H1 (cell line): ENCODE results near the gene DNAJC21. TPM values are rescaled to one million over a fixed set of nuclear protein-coding genes. Genes with fewer than 3 reads are reported as not detected.

ENCODE experiments used
- CTCF ChIA-PET: fragments of 300-600 bp; sonication (Branson Sonifier 250); formaldehyde crosslinking; loops from one replicate; lab custom pipeline; 2021; ENCODE audit not compliant: partially characterized antibody; lab: Charles Lee
- POLR2A ChIA-PET: fragments of 300-600 bp; sonication (Branson Sonifier 250); formaldehyde crosslinking; loops from one replicate; lab custom pipeline; 2021; ENCODE audit warnings: inconsistent platforms; ENCODE audit not compliant: partially characterized antibody; lab: Charles Lee
- DNase-seq, 2 experiments: peaks; one replicate each; pipeline versions ENCODE4 v3.0.0 to v3.0.0-alpha.2; 2010 to 2022; ENCODE audit warnings: low spot score in 2 of 2, low read depth in 1 of 2, mixed read lengths in 1 of 2
- FAIRE-seq: peaks from 2 replicates; lab custom pipeline; 2011; peaks lifted over from hg19 to GRCh38; lab: Jason Lieb, UNC
- H2AFZ ChIP-seq: 2 replicates; pipeline ENCODE4 v1.8.1; 2012; ENCODE audit warnings: low read length, inconsistent platforms
- H2AK5ac ChIP-seq: 2 replicates; pipeline ENCODE4 v1.6.1; 2013; ENCODE audit warnings: low read depth, low read length
- H2BK120ac ChIP-seq: replicated peaks from 2 replicates; pipeline ENCODE3; 2013; ENCODE audit warnings: low read depth, low read length, inconsistent platforms
- H2BK12ac ChIP-seq: 2 replicates; pipeline ENCODE4 v1.6.1; 2013; ENCODE audit warnings: low read depth, low read length
- H2BK15ac ChIP-seq: 2 replicates; pipeline ENCODE4 v1.6.1; 2013; ENCODE audit warnings: low read length
- H2BK20ac ChIP-seq: 2 replicates; pipeline ENCODE4 v1.6.1; 2013; ENCODE audit warnings: low read length
- H2BK5ac ChIP-seq: 2 replicates; pipeline ENCODE4 v1.6.1; 2013; ENCODE audit warnings: low read depth, low read length
- H3K14ac ChIP-seq: 2 replicates; pipeline ENCODE4 v1.6.1; 2013; ENCODE audit warnings: inconsistent platforms; ENCODE audit not compliant: insufficient read length
- H3K18ac ChIP-seq: 2 replicates; pipeline ENCODE4 v1.6.1; 2013; ENCODE audit warnings: low read length; ENCODE audit errors: extremely low read depth
- H3K23ac ChIP-seq: 2 replicates; pipeline ENCODE4 v1.6.1; 2013; ENCODE audit warnings: inconsistent platforms; ENCODE audit not compliant: insufficient read length
- H3K23me2 ChIP-seq: 2 replicates; pipeline ENCODE4 v1.6.1; 2013; ENCODE audit warnings: low read depth, low read length
- H3K27ac ChIP-seq: 2 replicates; pipeline ENCODE4 v1.6.1; 2011; ENCODE audit warnings: low read depth, low read length, inconsistent platforms
- H3K27me3 ChIP-seq, 4 experiments: replicated peaks in 1 of 4; 1 replicate in 1 of 4; 2 replicates in 3 of 4; pipeline versions ENCODE4 v1.6.1 to v1.8.1; 2011 to 2013; ENCODE audit warnings: low read length in 3 of 4, mild to moderate bottlenecking in 3 of 4, inconsistent platforms in 2 of 4, mixed read lengths in 2 of 4, moderate library complexity in 1 of 4; ENCODE audit not compliant: control insufficient read depth in 3 of 4, insufficient read depth in 3 of 4; ENCODE audit errors: extremely low read depth in 1 of 4
- H3K36me3 ChIP-seq, 4 experiments: 2 replicates each; pipeline versions ENCODE4 v1.6.1 to v1.8.1; 2011 to 2013; ENCODE audit warnings: mild to moderate bottlenecking in 4 of 4, low read length in 3 of 4, moderate library complexity in 2 of 4, control low read depth in 1 of 4, inconsistent platforms in 1 of 4; ENCODE audit not compliant: insufficient read depth in 4 of 4, control insufficient read depth in 2 of 4
- H3K4ac ChIP-seq: replicated peaks from 2 replicates; pipeline ENCODE3; 2013; ENCODE audit warnings: low read length, low read depth, mixed read lengths, inconsistent platforms; ENCODE audit not compliant: insufficient read length
- H3K4me1 ChIP-seq, 4 experiments: replicated peaks in 1 of 4; 1 replicate in 1 of 4; 2 replicates in 3 of 4; pipeline versions ENCODE4 v1.6.1 to v1.8.1; 2011 to 2013; ENCODE audit warnings: low read length in 3 of 4, inconsistent platforms in 2 of 4, mixed read lengths in 1 of 4; ENCODE audit not compliant: insufficient read depth in 4 of 4, control insufficient read depth in 3 of 4
- H3K4me2 ChIP-seq, 2 experiments: 2 replicates each; pipeline versions ENCODE4 v1.6.1 to v1.8.1; 2011 to 2013; ENCODE audit warnings: low read depth in 2 of 2, low read length in 2 of 2, control low read depth in 1 of 2, inconsistent platforms in 1 of 2, mild to moderate bottlenecking in 1 of 2; ENCODE audit not compliant: insufficient read depth in 1 of 2
- H3K4me3 ChIP-seq, 4 experiments: fragments of 200-600, 300-600 bp in 1 of 4; sonication (generic), shearing (Covaris generic), sonication (Bioruptor Twin) in 1 of 4; 2 replicates each; pipeline versions ENCODE4 v1.5.1 to v1.8.1; 2011 to 2016; ENCODE audit warnings: low read length in 4 of 4, low read depth in 3 of 4, control low read depth in 2 of 4, inconsistent platforms in 2 of 4, mild to moderate bottlenecking in 2 of 4, mixed read lengths in 1 of 4, moderate library complexity in 1 of 4; ENCODE audit not compliant: insufficient read depth in 2 of 4; ENCODE audit errors: extremely low read depth in 1 of 4
- H3K56ac ChIP-seq: replicated peaks from 2 replicates; pipeline ENCODE3; 2013; ENCODE audit warnings: low read depth, mild to moderate bottlenecking, mixed read lengths, low read length, inconsistent platforms; ENCODE audit not compliant: insufficient read length
- H3K79me1 ChIP-seq: 2 replicates; pipeline ENCODE4 v1.6.1; 2013; ENCODE audit warnings: low read depth, low read length, control low read depth
- H3K79me2 ChIP-seq, 2 experiments: 2 replicates each; pipeline versions ENCODE4 v1.6.1 to v1.8.1; 2012 to 2013; ENCODE audit warnings: low read length in 2 of 2, mild to moderate bottlenecking in 2 of 2, inconsistent platforms in 1 of 2; ENCODE audit not compliant: insufficient read depth in 2 of 2, control insufficient read depth in 1 of 2
- H3K9ac ChIP-seq, 4 experiments: replicated peaks in 1 of 4; 1 replicate in 1 of 4; 2 replicates in 3 of 4; pipeline versions ENCODE4 v1.6.1 to v1.8.1; 2011 to 2013; ENCODE audit warnings: low read depth in 3 of 4, low read length in 3 of 4, control low read depth in 2 of 4, mild to moderate bottlenecking in 2 of 4, moderate library complexity in 2 of 4, inconsistent platforms in 1 of 4; ENCODE audit errors: extremely low read depth in 1 of 4
- H3K9me3 ChIP-seq, 2 experiments: 2 replicates each; pipeline versions ENCODE4 v1.6.1 to v1.8.1; 2012 to 2013; ENCODE audit warnings: mild to moderate bottlenecking in 2 of 2, moderate library complexity in 2 of 2, control low read depth in 1 of 2, inconsistent platforms in 1 of 2, low read depth in 1 of 2, low read length in 1 of 2, mixed read lengths in 1 of 2; ENCODE audit not compliant: insufficient read depth in 2 of 2
- H4K20me1 ChIP-seq, 2 experiments: replicated peaks in 1 of 2; 2 replicates each; pipeline versions ENCODE3 to v1.8.1; 2011 to 2013; ENCODE audit warnings: inconsistent platforms in 2 of 2, low read length in 2 of 2, mild to moderate bottlenecking in 1 of 2; ENCODE audit not compliant: insufficient read depth in 2 of 2, control insufficient read depth in 1 of 2
- H4K5ac ChIP-seq: 2 replicates; pipeline ENCODE4 v1.6.1; 2013; ENCODE audit warnings: low read length, low read depth, mixed read lengths, inconsistent platforms; ENCODE audit not compliant: insufficient read length
- H4K8ac ChIP-seq: 2 replicates; pipeline ENCODE4 v1.8.0; 2013; ENCODE audit warnings: mild to moderate bottlenecking, moderate library complexity, low read length, inconsistent platforms; ENCODE audit not compliant: insufficient read depth; ENCODE audit errors: extremely low read depth
- H4K91ac ChIP-seq: replicated peaks from 2 replicates; pipeline ENCODE3; 2013; ENCODE audit warnings: low read length, mixed read lengths, inconsistent platforms; ENCODE audit not compliant: insufficient read length
- CREB1 ChIP-seq: IDR thresholded peaks from 2 replicates; pipeline ENCODE4 v1.6.1; 2012; ENCODE audit warnings: inconsistent platforms
- NRF1 ChIP-seq: IDR thresholded peaks from 2 replicates; pipeline ENCODE4 v1.6.1; 2011; ENCODE audit warnings: mild to moderate bottlenecking, low read depth, low read length, improper control_type of control experiment
- PHF8 ChIP-seq: fragments of 200-600 bp; sonication (generic); conservative IDR thresholded peaks from 2 replicates; pipeline ENCODE4 v1.7.1; 2012; ENCODE audit warnings: low read depth, mild to moderate bottlenecking, inconsistent platforms, low read length, moderate library complexity
- WGBS, 2 experiments: shearing (Covaris generic) in 1 of 2; methylation state at CpG; one replicate each; pipeline versions ENCODE4 v1.1.6 to v1.1.7; 2013 to 2015; ENCODE audit warnings: low lambda C conversion rate in 2 of 2, mixed read lengths in 2 of 2, inconsistent platforms in 1 of 2, low coverage in 1 of 2, missing lambda C conversion rate in 1 of 2; ENCODE audit not compliant: insufficient replicate concordance in 2 of 2, insufficient coverage in 1 of 2, insufficient read length in 1 of 2; ENCODE audit errors: extremely low coverage in 1 of 2, missing lambda C conversion rate in 1 of 2; 5-methylcytosine and 5-hydroxymethylcytosine counted together
- polyA plus RNA-seq, 7 experiments: library from polyadenylated mRNA; depleted of rRNA in 3 of 7; stranded (reverse) in 5 of 7; unstranded in 2 of 7; fragments of >200 nt in 5 of 7; fragments of 200-250 nt in 2 of 7; gene quantifications; 1 replicate in 5 of 7; 2 replicates in 1 of 7; 4 replicates in 1 of 7; pipeline versions ENCODE4 v1.2.1 to v1.2.3, GENCODE V29; 2011 to 2013; ENCODE audit warnings: missing spikeins in 2 of 7, mixed read lengths in 2 of 7
- total RNA-seq: library from RNA; stranded (reverse); fragmentation: NEBNext Ultra II Directional; extraction: Animal tissue kit (Norgen Biotek cat#: 25700); gene quantifications from 2 replicates; pipeline ENCODE4 v1.2.1, GENCODE V29; 2021

DNAJC21 gene
- total and polyA plus RNA-seq, 2 of the 8 experiments (the other 6 are each of a cell fraction or from before 2014, with no cell fraction given): 5.1 to 47.5 TPM

DNA sequence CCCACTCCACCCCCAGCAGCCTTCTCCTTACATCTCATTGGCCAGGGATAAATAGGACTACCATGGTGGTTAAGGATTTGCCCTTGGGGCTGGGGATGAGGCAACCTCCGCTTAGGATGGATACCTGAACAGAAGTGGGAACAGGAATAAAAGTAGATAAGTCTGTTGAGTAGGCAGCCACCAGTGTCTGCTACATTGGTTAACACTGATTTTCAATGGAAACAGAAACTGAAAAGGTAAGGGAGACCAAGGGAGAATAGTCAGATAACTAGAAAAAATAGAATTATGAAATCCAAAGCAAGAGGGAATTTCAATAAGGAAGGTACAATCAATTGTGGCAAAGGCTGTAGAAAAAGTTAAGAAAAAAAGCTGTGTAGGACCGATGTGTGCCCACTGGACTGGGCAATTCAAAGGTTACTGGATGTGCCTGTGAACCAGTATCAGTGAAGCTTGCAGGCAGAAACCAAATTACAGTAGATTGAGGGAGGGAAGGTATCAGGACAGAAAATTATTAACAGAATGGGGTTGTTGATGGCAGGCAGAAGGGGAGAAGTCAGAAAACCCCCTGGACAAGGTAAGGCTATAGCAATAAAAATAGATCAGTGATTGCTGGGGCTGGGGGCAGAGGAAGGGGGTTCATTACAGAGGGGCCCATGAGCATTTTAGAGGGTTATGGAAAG is 48.7 kb downstream of the DNAJC21 start:
- H2AK5ac ChIP-seq: no peak overlapping the region
- H2BK120ac ChIP-seq: no peak overlapping the region
- H3K79me2 ChIP-seq: no peaks in the 10 kb centered on the region
- no peak overlapping the region for H3K4ac ChIP-seq
- H4K20me1 ChIP-seq: no peaks in the 10 kb centered on the region
- no peak overlapping the region for H2BK20ac ChIP-seq
- H3K14ac ChIP-seq: no peak overlapping the region
- no peak overlapping the region for H4K5ac ChIP-seq
- H2AFZ ChIP-seq: no peak overlapping the region
- H2BK12ac ChIP-seq: no peak overlapping the region
- no peak overlapping the region for H3K18ac ChIP-seq
- no peak overlapping the region for H3K4me2 ChIP-seq
- no peak overlapping the region for H3K9ac ChIP-seq
- no peak for DNase-seq
- TF ChIP-seq CREB1 (no peak), NRF1 (no peak), PHF8 (no peak)
- H3K27me3 ChIP-seq: no peaks in the 10 kb centered on the region
- no peak overlapping the region for H2BK15ac ChIP-seq
- H3K56ac ChIP-seq: no peak overlapping the region
- ChIA-PET CTCF (interaction anchor here (0.6 to 1.2 kb wide), 2 partner anchors 20 to 30 kb away, joined by 3 read pairs; no protein-coding TSS in a partner anchor), POLR2A (interaction anchor here (0.6 to 1.3 kb wide), 2 partner anchors 9 to 61 kb away, joined by 3 read pairs; no protein-coding TSS in a partner anchor)
- H3K23ac ChIP-seq: no peak overlapping the region
- H2BK5ac ChIP-seq: no peak overlapping the region
- 0 out of 4 replicates have a peak, but pooled peaks cover 0 to 6% of the 10 kb centered on the region in 2 experiments for H3K9me3 ChIP-seq
- no peak overlapping the region for H4K8ac ChIP-seq
- H3K4me1 ChIP-seq: peaks cover 0 to 3% (median 0%) of the 10 kb centered on the region in 4 experiments; a peak in 2 of 7 replicates
- H3K79me1 ChIP-seq: no peaks in the 10 kb centered on the region
- no peaks in the 10 kb centered on the region for H3K36me3 ChIP-seq
- no peak for FAIRE-seq
- no peak overlapping the region for H3K4me3 ChIP-seq
- H4K91ac ChIP-seq: no peak overlapping the region
- H3K27ac ChIP-seq: no peak overlapping the region
- no peaks in the 10 kb centered on the region for H3K23me2 ChIP-seq
- WGBS, 2 experiments: 45% methylated on average over 2 of the region's 2 CpGs; no CpG with 5 or more reads in 1 of the 2 experiments
